ENCODE measurements around the gene DDX20. TPM values are rescaled to one million over a fixed set of nuclear protein-coding genes. Genes with fewer than 3 reads are reported as not detected.

The DDX20 gene
- total RNA-seq, 3 donors from 2014 or later, result 7.7 to 12.4 (median 8.6) TPM

GRCh38 chr1:111733992-111734341 lies 21.7 kb upstream of the DDX20 start:
- H3K36me3 ChIP-seq (ENCODE audit: low read depth), result no peaks in the 10 kb centered on the region
- ATAC-seq, result no peak
- H3K4me1 ChIP-seq (ENCODE audit: low read depth), result no peaks in the 10 kb centered on the region
- intact Hi-C loops (cut with DNase I, micrococcal nuclease), result no loop called here
- no peak for TF ChIP-seq CTCF (IDR thresholded peaks at IDR 0.05)
- no peak overlapping the region for H3K4me3 ChIP-seq
- H3K9me3 ChIP-seq, result no peaks in the 10 kb centered on the region
- no peak for DNase-seq

- intact Hi-C loops (cut with DNase I, micrococcal nuclease), result no loop called here
- H3K4me3 ChIP-seq, result no peak overlapping the region
- H3K4me1 ChIP-seq (ENCODE audit: low read depth), result no peaks in the 10 kb centered on the region
- H3K36me3 ChIP-seq (ENCODE audit: low read depth), result no peaks in the 10 kb centered on the region
- DNase-seq, result no peak
- no peaks in the 10 kb centered on the region for H3K9me3 ChIP-seq
- ATAC-seq, result no peak
- no peak for TF ChIP-seq CTCF (IDR thresholded peaks at IDR 0.05)
Measured at GRCh38 chr1:111734426-111734825, 21.3 kb upstream of the DDX20 start.

- H3K36me3 ChIP-seq (ENCODE audit: low read depth), result no peaks in the 10 kb centered on the region
- no peak for ATAC-seq
- intact Hi-C loops (cut with DNase I, micrococcal nuclease), result no loop called here
- no peak for DNase-seq
- no peaks in the 10 kb centered on the region for H3K4me1 ChIP-seq (ENCODE audit: low read depth)
- H3K4me3 ChIP-seq, result no peak overlapping the region
- no peak for TF ChIP-seq CTCF (IDR thresholded peaks at IDR 0.05)
- H3K9me3 ChIP-seq, result no peaks in the 10 kb centered on the region
Measured at GRCh38 chr1:111734856-111735255, 20.8 kb upstream of the DDX20 start.

- no peak for TF ChIP-seq CTCF (IDR thresholded peaks at IDR 0.05)
- intact Hi-C loops (cut with DNase I, micrococcal nuclease), result no loop called here
Measured at GRCh38 chr1:111735321-111735720, 20.4 kb upstream of the DDX20 start.

GRCh38 chr1:111735858-111736544 lies 19.7 kb upstream of the DDX20 start:
- Histone ChIP-seq H3K9me3 (no peaks in the 10 kb centered on the region), H3K4me3 (no peak overlapping the region), H3K36me3 (ENCODE audit: low read depth) (no peaks in the 10 kb centered on the region), H3K4me1 (ENCODE audit: low read depth) (peaks cover 3% of the 10 kb centered on the region)
- ATAC-seq (no peak), DNase-seq (no peak)
- no peak for TF ChIP-seq CTCF (IDR thresholded peaks at IDR 0.05)
- intact Hi-C loops (cut with DNase I, micrococcal nuclease), result no loop called here

More at GRCh38 chr1:111735321-111735720, 20.4 kb upstream of the DDX20 start:
- ATAC-seq (no peak), DNase-seq (no peak)
- Histone ChIP-seq H3K4me3 (no peak overlapping the region), H3K4me1 (ENCODE audit: low read depth) (no peaks in the 10 kb centered on the region), H3K36me3 (ENCODE audit: low read depth) (no peaks in the 10 kb centered on the region), H3K9me3 (no peaks in the 10 kb centered on the region)
